Measurements from ENCODE around the gene DNAJC11.

Gene DNAJC11

GRCh38 chr1:6624710-6625583 lies 76.7 kb downstream of the DNAJC11 start, which contains the start of gene THAP3:
TSS of gene THAP3 (plus strand) at chr1:6624868. CDS start at chr1:6625219, 351 bp downstream.
- peak; percentile 72 to 83 for DNase-seq (ENCODE audit: low read depth in 2 of 2)

- DNase-seq (ENCODE audit: low read depth in 2 of 2), result no peak
Measured at GRCh38 chr1:6623269-6623965, 78.2 kb downstream of the DNAJC11 start.

DNA sequence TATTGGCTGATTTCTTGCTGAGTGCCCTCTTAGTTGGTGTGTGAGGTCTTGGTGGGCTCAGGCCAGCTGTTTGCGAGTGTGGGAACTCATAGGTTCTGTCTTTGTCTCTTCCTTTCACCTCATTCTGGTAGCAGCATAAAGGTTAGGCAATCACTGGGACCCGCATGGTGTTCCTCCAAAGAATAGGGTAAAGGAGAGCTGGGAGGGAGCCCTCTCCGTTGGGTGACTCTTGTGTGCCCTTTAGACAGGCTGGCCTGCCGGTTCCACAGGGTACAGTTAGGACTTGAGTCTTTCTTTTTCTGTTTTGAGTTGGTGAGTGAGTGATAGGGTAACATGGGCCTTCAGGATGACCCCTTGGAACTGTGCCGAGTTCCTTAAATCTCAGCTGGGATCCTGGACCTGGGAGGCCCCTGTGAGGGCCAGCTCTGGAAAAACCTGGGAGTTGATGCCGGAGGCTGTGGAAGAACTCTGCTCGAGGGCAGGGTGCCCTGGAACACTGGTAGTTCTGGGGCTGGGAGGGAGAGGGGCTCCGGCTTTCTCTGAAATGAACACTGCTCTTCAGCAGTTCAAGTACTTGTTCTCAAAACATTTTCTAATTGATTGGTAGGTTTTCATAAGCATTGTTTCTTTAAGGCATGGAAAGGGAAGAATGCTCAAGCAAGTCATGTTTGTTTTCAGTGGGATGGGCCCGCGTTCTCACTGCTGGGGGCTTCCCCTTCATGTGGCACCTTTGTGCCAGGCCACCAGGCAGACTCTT lies 79.0 kb downstream of the DNAJC11 start:
- DNase-seq (ENCODE audit: low read depth in 2 of 2), result no peak

DNA sequence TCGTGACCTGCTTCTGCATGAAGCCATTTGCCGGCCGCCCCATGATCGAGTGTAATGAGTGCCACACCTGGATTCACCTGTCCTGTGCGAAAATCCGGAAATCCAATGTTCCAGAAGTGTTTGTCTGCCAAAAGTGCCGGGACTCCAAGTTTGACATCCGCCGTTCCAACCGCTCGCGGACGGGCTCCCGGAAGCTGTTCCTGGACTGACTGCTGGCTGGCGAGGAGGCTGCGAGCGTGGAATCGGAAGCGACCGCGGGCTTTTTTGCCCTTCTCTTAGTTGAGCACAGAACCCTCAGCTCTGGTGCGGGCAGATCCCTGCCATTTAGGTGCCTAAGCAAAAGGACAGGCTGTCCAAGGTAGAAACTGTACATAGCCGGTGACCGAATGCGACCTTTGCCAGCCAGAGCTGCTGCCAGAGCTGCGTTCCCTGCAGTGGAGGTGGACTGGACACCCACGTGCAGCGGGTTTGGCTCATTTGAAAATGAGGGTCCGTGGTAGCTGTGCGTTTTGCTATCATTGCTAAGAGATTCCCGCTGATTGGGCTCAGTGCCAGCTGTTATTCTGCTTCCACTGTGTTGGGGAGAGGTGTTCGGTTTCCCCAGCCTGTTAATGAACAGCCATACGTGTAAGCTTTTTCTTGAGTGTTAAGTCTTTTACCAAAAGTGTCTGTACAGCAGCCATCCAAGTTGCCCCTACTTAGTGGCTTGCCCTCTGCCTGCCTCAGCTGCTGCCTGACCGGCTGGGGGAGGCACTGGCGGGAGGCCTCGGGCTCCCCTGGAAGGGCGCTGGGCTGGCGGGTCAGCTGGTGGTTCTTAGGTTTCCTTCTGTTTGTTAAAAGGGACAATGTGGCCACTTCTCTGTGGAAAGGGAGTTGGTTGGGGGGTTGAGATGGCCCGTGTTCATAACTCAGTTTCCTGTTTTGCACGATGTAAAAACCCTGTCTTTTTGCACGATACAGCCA lies 79.9 kb downstream of the DNAJC11 start:
- no peak for DNase-seq (ENCODE audit: low read depth in 2 of 2)

- no peak for DNase-seq (ENCODE audit: low read depth in 2 of 2)
Measured at GRCh38 chr1:6619045-6619444, 82.6 kb downstream of the DNAJC11 start.

DNA sequence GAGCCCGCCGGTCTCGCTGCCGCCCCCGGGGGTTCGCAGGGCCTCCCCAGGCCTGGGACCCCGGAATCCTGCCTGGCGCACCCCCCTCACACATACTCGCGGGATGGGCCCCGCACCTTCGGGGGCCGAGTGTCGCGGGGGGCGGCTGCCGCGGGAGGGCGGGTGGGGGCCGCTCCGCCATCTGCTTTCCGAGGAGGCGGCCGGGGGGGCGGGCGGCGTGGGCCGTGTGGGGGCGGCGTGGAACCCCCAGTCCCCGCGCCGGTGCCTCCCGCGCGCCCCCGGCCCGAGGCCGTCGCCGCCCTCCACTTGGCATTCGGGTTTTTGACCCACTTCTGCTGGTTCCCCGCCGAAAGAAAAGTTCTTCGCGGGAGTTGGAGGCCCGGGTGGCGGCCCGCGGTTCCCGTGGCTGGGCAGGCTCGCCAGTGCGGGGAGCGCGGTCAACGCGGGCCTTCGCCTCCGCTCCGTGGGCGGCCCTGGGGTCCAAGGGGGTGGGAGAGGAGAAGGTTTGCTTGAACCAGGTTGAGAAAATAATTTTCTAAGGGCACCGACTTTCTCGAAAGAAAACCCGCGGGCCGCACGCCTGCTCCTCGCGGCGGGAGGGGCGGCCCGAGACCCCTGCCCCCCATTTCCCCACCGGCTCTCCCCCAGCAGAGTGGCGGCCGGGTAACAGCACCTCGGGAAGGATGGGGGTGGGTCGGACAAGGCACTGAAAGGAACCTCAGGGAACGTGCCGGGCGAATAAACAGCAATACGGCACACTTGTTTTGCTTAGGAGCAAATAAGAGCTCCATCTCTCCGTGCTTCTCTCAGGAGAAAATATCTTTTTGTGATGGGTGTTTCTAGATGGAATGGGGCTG lies 86.5 kb downstream of the DNAJC11 start:
- peak in 1 of 2 donors; percentile 23 for DNase-seq (ENCODE audit: low read depth in 2 of 2)

GRCh38 chr1:6614019-6614928 lies 87.3 kb downstream of the DNAJC11 start:
- peak in 1 of 2 donors; percentile 69 for DNase-seq (ENCODE audit: low read depth in 2 of 2)

GRCh38 chr1:6613361-6614018 lies 88.1 kb downstream of the DNAJC11 start, which contains the start of gene PHF13:
TSS of gene PHF13 (plus strand) at chr1:6613731. CDS start at chr1:6614067, 336 bp downstream.
- DNase-seq (ENCODE audit: low read depth in 2 of 2), result peak; percentile 99 to 100

DNA sequence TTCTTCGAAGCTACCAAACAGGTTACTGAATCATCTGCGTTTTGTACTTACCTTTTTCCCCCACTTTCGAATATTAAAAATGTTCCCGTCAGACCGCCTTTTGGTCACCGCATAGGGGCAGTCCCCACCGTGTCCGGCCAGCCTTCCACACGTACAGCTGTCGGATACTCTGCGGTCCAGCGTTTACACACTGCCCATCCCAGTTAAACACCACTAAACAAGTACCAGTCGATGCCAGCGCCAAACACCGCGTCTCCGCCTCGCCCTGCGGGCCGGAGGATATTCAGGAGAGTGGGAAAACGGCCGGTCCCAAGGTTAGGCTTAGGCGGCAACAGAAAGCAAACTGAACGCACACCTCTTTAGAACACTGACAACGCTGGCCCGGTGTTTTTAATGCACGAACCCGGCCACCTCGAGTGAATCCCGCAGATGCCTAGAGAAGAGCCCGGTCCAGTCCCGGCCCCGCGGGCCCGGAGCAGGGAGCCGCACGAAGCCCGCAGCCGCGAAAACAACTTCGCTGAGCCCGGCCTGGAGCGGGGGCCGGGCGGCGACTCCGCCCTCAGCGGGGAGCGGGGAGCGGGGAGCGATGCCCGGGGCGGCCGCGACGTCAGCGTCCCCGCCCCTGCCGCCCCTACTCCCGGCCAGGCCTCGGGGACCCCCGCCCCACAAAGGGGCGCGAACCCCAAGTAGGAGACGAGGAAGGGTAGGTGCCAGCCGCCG lies 88.8 kb downstream of the DNAJC11 start:
- no peak for DNase-seq (ENCODE audit: low read depth in 2 of 2)

DNA sequence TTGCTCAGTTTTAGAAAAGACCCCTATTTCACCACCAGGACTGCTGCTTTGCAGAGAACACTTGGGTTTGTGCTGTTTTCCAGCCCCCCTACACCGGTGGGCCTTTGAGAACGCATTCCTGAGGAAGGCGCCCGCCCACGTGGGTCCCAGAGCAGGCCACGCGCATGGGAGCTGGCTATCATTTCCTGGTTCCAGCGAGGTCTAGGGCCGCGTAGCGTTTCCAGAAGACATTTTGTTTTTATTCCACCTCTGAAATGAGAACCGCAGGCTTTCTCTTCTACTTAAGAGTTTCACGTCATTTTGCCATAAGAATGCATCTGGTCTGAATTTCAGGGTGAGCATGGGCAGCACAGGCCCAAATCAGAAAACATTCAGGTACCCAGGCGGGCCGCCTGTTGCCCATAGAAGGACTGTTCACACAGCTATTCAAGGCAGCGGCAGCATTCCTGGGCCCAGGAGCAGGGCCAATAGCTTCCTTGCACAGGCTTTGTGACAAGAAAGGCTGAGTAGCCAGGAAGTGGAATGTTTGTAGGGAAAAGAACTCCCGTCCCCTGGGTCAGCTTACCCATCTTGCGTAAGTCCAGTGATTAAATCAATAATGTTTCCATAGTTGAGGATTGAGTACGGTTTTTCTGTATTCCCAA lies 97.6 kb downstream of the DNAJC11 start:
- DNase-seq (ENCODE audit: low read depth in 2 of 2), result no peak

GRCh38 chr1:6603238-6603914 lies 98.2 kb downstream of the DNAJC11 start:
- DNase-seq (ENCODE audit: low read depth in 2 of 2), result peak; percentile 27 to 42

GRCh38 chr1:6602669-6603237 lies 98.9 kb downstream of the DNAJC11 start, which contains the start of gene KLHL21:
TSS of gene KLHL21 (minus strand) at chr1:6602869. CDS start at chr1:6602817, 52 bp downstream.
- DNase-seq (ENCODE audit: low read depth in 2 of 2), result peak; percentile 77 to 90

GRCh38 chr1:6601923-6602668 lies 99.5 kb downstream of the DNAJC11 start:
- peak in 1 of 2 donors; percentile 21 for DNase-seq (ENCODE audit: low read depth in 2 of 2)

GRCh38 chr1:6601049-6601922 lies 100.3 kb downstream of the DNAJC11 start:
- peak; percentile 76 to 77 for DNase-seq (ENCODE audit: low read depth in 2 of 2)

Measured in stimulated activated CD8-positive, alpha-beta memory T cell treated with anti-CD3 and anti-CD28 coated beads, Interleukin-7, amount 100 ng/mL, for 4 hours (primary cell).